Uterus (tissue), 2 donors: ENCODE data around the gene ARCN1.

ENCODE experiments used
- CTCF ChIP-seq, 4 experiments: fragments of 200-600 bp in 2 of 4; fragments of 450-650 bp in 2 of 4; sonication (generic) in 2 of 4; IDR thresholded peaks; one replicate each; pipeline ENCODE4 v1.5.1; 2016 to 2019; ENCODE audit warnings: antibody characterized with exemption in 4 of 4, mild to moderate bottlenecking in 2 of 4, moderate library complexity in 1 of 4
- POLR2A ChIP-seq, 2 donors: fragments of 450-650 bp; IDR thresholded peaks; one replicate each; pipeline ENCODE4 v1.6.1; 2016; ENCODE audit warnings: antibody characterized with exemption in 2 of 2, mild to moderate bottlenecking in 1 of 2, moderate library complexity in 1 of 2

GRCh38 chr11:118606157-118606843, 34.1 kb downstream of the ARCN1 start:
- TF ChIP-seq CTCF (IDR thresholded peaks at IDR 0.05) (no peak), POLR2A (IDR thresholded peaks at IDR 0.05) (no peak)
